WERI-Rb-1 (cell line): ENCODE results near the gene DGKD.
A peak's percentile ranks its signal among the peaks of the same experiment; 100 is the strongest.

ENCODE experiments used
- DNase-seq: peaks from one replicate; pipeline ENCODE4 v3.0.0-alpha.2; 2020
- H3K27ac ChIP-seq: fragments of 250-450 bp; sonication (Bioruptor Pico); 2 replicates; pipeline ENCODE4 v1.5.1; 2020; ENCODE audit warnings: mild to moderate bottlenecking, moderate library complexity
- H3K27me3 ChIP-seq: fragments of 250-450 bp; sonication (Bioruptor Pico); 2 replicates; pipeline ENCODE4 v1.5.1; 2021; ENCODE audit warnings: mild to moderate bottlenecking, low read depth, moderate library complexity; ENCODE audit not compliant: insufficient read depth, severe bottlenecking
- H3K36me3 ChIP-seq: fragments of 250-450 bp; sonication (Bioruptor Pico); 2 replicates; pipeline ENCODE4 v1.5.1; 2020; ENCODE audit warnings: mild to moderate bottlenecking, moderate library complexity
- H3K4me3 ChIP-seq: 2 replicates; pipeline ENCODE4 v1.5.1; 2011; ENCODE audit warnings: low read depth, mild to moderate bottlenecking, control low read depth, low read length
- H3K9me3 ChIP-seq: fragments of 250-450 bp; sonication (Bioruptor Pico); 2 replicates; pipeline ENCODE4 v1.5.1; 2021; ENCODE audit warnings: mild to moderate bottlenecking, moderate library complexity; ENCODE audit not compliant: severe bottlenecking
- CTCF ChIP-seq: IDR thresholded peaks from 2 replicates; pipeline ENCODE4 v1.5.1; 2011; ENCODE audit warnings: low read depth, mild to moderate bottlenecking, control low read depth, inconsistent platforms, low read length

The DGKD gene

GRCh38 chr2:233353101-233353768 lies 1.1 kb upstream of the DGKD start:
- TF ChIP-seq CTCF = no peak
- peaks cover 5% of the 10 kb centered on the region; the same call in 1 of the 2 replicates for H3K36me3 ChIP-seq
- H3K9me3 ChIP-seq = peaks cover 2% of the 10 kb centered on the region
- H3K27me3 ChIP-seq = no peaks in the 10 kb centered on the region
- peak; percentile 90 for DNase-seq
- peak overlapping the region; percentile 10; the same call in 1 of the 2 replicates for H3K27ac ChIP-seq
- peak overlapping the region; percentile 60 for H3K4me3 ChIP-seq

DNA sequence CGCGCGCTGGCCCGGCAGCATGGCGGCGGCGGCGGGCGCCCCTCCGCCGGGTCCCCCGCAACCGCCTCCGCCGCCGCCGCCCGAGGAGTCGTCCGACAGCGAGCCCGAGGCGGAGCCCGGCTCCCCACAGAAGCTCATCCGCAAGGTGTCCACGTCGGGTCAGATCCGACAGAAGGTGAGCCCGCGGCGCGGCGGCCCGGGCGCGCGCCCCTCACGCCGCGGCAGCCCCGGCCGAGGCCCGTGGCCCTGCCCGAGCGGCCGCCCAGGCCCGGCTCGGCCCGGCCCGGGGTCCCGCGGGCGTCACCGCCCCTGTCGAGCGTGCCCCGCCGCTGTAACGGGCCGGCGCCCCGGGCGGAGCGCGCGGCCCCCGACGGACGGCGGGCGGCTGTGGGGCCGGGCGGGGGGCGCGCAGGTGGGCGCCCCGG lies 218 bp downstream of the DGKD start:
- H3K4me3 ChIP-seq = peak overlapping the region; percentile 55

GRCh38 chr2:233354971-233355574 lies 779 bp downstream of the DGKD start:
- Histone ChIP-seq H3K27ac (no peak overlapping the region), H3K27me3 (no peaks in the 10 kb centered on the region), H3K4me3 (peak overlapping the region; percentile 55), H3K36me3 (peaks cover 5% of the 10 kb centered on the region; the same call in 1 of the 2 replicates), H3K9me3 (peaks cover 2% of the 10 kb centered on the region)
- no peak for DNase-seq
- no peak for TF ChIP-seq CTCF

More for the DNA sequence above, 218 bp downstream of the DGKD start:
- Histone ChIP-seq H3K9me3 (peaks cover 2% of the 10 kb centered on the region), H3K27me3 (no peaks in the 10 kb centered on the region), H3K27ac (peak overlapping the region; percentile 51; the same call in 1 of the 2 replicates), H3K36me3 (peaks cover 5% of the 10 kb centered on the region; the same call in 1 of the 2 replicates)
- DNase-seq = no peak
- no peak for TF ChIP-seq CTCF

GRCh38 chr2:233355916-233356315 lies 1.6 kb downstream of the DGKD start:
- no peak for TF ChIP-seq CTCF
- no peak overlapping the region for H3K27ac ChIP-seq
- no peaks in the 10 kb centered on the region for H3K27me3 ChIP-seq
- H3K36me3 ChIP-seq = peaks cover 5% of the 10 kb centered on the region; the same call in 1 of the 2 replicates
- no peak overlapping the region for H3K4me3 ChIP-seq
- no peak for DNase-seq
- peaks cover 2% of the 10 kb centered on the region for H3K9me3 ChIP-seq

DNA sequence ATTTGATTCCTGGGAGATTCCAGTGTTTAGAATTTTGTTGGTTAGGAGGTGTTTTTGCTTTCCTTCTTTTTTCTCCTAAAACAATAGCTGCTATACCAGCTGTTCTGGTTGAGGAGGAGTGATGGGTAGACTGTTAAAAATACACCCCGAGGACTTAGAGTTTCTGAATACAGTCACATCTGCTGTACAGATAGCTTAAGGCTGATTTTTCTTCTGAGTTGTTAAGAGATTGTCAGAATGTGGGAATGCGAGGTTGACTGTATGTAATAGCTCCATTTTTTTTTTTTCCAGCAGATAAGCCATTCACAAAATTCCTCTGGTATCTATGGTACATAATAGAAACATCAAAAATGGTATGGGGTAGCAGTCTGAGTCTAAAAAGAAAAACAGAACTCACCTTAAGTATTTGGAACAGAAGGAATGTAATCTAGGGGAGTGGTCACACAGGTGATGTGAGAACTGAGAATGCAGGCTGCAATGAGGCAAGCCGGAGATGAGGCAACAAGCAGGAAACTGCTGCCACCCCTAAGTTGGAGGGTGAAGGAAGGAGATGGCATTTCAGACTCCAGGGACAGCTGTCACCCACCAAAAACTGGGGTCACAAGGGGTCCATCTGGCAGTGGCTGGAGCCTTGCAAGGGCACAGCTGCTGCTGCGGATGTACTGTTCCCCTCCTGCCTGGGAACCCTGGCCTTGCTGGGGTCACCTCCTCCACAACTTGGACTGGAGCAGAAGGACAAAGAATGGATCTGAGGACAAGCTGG lies 2.4 kb downstream of the DGKD start:
- H3K4me3 ChIP-seq = no peak overlapping the region
- TF ChIP-seq CTCF = no peak
- peaks cover 2% of the 10 kb centered on the region for H3K9me3 ChIP-seq
- H3K36me3 ChIP-seq = peaks cover 5% of the 10 kb centered on the region; the same call in 1 of the 2 replicates
- H3K27ac ChIP-seq = no peak overlapping the region
- no peak for DNase-seq
- H3K27me3 ChIP-seq = no peaks in the 10 kb centered on the region
